Measurements from ENCODE around the gene SERTM2.

The SERTM2 gene

DNA sequence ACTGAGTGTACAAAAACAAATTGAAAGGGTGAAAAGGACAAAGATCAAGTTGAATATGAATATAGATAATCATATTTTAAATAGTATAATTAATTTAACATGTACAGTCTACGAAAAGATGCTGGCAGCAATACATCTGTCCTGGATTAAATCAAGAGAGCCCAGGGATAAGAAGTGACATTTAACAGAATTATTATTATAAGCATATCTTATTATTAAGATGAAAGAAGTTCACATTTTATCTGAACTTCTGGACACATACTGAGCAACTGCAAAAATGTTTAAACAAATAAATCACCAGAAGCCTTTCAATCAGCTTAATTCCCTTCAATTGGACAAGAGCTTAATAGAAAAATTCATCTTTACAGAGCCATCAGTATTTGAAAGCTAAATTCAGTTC, 50.4 kb downstream of the SERTM2 start:
- DNase-seq, result no peak

DNA sequence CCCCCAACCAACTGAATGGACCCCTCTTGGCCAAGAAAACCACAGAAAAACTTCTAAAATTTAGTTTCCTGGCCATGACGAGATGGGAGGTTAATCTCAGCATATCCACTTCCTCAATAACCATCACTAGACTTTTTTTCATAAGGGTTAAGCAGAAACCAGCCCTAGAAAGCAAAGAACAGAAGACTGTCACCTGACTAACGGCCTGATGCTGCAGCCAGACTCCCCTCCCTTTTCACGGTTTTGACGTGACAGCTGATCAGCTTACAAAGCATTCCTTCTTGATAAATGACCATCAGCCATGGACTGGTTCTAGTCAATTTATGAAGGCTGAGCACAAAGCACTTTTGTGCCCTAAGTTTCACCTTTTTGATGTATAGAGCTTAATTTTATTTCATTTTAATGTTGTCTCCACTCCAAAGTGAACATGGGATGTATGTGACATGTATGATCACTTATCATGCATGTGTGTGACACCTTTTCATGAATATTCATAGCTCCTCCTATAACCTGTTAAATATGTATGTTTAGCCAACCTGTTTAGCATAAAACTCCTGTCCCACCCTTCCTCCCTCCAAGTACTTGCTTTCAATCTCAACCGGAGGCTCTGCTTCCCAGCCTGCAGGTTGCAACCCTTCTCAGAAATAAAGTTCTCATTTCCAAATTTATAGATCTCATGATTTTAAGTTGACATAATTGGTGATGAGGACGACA, 56.3 kb downstream of the SERTM2 start:
- no peak for DNase-seq

DNA sequence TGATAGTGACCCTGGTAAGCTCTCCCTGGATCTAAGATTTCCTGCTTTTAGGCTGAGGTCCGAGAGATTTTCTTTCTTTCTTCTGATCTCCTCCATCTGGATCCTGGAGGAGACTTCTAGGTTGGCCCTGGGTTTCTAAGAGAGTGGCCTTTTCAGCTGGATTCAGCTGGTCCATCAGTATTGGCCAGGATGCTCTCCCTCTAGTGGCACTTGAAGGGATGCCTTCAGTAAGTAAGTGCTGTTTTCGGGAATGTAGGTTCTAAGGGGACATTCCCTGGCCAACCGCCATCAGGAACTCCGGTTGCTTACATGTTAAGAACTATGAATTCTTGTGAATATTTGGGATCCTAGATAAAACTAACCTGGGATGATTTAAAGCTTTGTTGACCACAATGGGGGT, 56.9 kb downstream of the SERTM2 start:
- DNase-seq, result no peak

DNA sequence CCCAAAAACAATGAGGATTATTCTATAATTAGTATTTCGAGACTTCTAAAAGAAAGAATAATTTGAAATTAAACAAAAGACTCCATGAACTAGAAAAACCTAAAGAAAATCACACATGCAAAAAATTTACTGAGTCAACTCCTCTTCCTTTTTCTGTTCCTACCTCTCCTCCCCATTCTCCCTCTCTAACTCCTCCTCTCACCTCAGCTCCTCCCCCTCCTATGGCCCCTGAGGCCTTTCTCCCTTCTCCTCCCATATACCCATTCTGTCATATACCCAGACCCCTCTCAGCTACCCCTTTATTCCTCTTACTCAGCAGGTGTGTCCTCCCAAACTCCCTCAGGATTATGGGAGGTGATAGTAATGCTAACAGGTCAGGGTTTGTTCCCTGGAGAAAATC, 57.4 kb downstream of the SERTM2 start:
- no peak for DNase-seq

Measured in GF-D8 (cell line).